H9 (cell line): ENCODE results near the gene COLQ. TPM values are rescaled to one million over a fixed set of nuclear protein-coding genes. Genes with fewer than 3 reads are reported as not detected.

Experiments
- DNase-seq: peaks from one replicate; pipeline ENCODE4 v3.0.0-alpha.2; 2017
- H2AFZ ChIP-seq: one replicate; pipeline ENCODE4 v1.6.1; 2013; ENCODE audit warnings: mild to moderate bottlenecking, low read length, control low read depth, moderate library complexity
- H2AK5ac ChIP-seq: 2 replicates; pipeline ENCODE4 v1.6.1; 2013; ENCODE audit warnings: low read length, control low read depth, mixed read lengths; ENCODE audit not compliant: insufficient read length
- H2BK120ac ChIP-seq: one replicate; pipeline ENCODE4 v1.6.1; 2013; ENCODE audit warnings: low read depth, mild to moderate bottlenecking, low read length, control low read depth, inconsistent platforms; ENCODE audit not compliant: poor library complexity, severe bottlenecking
- H2BK12ac ChIP-seq: 2 replicates; pipeline ENCODE4 v1.6.1; 2013; ENCODE audit warnings: low read length, control low read depth, mixed read lengths, low read depth; ENCODE audit not compliant: insufficient read length
- H2BK15ac ChIP-seq: 2 replicates; pipeline ENCODE4 v1.6.1; 2013; ENCODE audit warnings: low read depth, low read length, control low read depth
- H2BK20ac ChIP-seq: one replicate; pipeline ENCODE4 v1.6.1; 2013; ENCODE audit warnings: low read depth, mild to moderate bottlenecking, low read length, control low read depth, inconsistent platforms; ENCODE audit not compliant: poor library complexity, severe bottlenecking
- H2BK5ac ChIP-seq: 2 replicates; pipeline ENCODE4 v1.6.1; 2013; ENCODE audit warnings: low read length, control low read depth, mixed read lengths; ENCODE audit not compliant: insufficient read length
- H3K14ac ChIP-seq: 2 replicates; pipeline ENCODE4 v1.6.1; 2013; ENCODE audit warnings: low read length, control low read depth; ENCODE audit not compliant: insufficient read depth
- H3K18ac ChIP-seq: 2 replicates; pipeline ENCODE4 v1.6.1; 2013; ENCODE audit warnings: low read depth, mild to moderate bottlenecking, mixed read lengths, low read length, control low read depth; ENCODE audit not compliant: insufficient read length
- H3K23ac ChIP-seq: 2 replicates; pipeline ENCODE4 v1.6.1; 2013; ENCODE audit warnings: low read length, control low read depth, mixed read lengths, low read depth; ENCODE audit not compliant: insufficient read length
- H3K23me2 ChIP-seq: 2 replicates; pipeline ENCODE4 v1.6.1; 2013; ENCODE audit warnings: low read depth, mild to moderate bottlenecking, mixed read lengths, low read length, control low read depth; ENCODE audit not compliant: insufficient read length, poor library complexity, severe bottlenecking
- H3K27ac ChIP-seq: 2 replicates; pipeline ENCODE4 v1.5.1; 2013; ENCODE audit warnings: low read length, control low read depth, mixed read lengths, low read depth; ENCODE audit not compliant: insufficient read length
- H3K27me3 ChIP-seq: 2 replicates; pipeline ENCODE4 v1.6.1; 2013; ENCODE audit warnings: low read length, control low read depth, inconsistent platforms; ENCODE audit not compliant: insufficient read depth
- H3K4ac ChIP-seq: 2 replicates; pipeline ENCODE4 v1.6.1; 2013; ENCODE audit warnings: low read depth, mild to moderate bottlenecking, control low read depth, inconsistent platforms, low read length, moderate library complexity
- H3K4me1 ChIP-seq: 2 replicates; pipeline ENCODE4 v1.6.1; 2013; ENCODE audit warnings: low read length, control low read depth, inconsistent platforms; ENCODE audit not compliant: insufficient read depth
- H3K4me2 ChIP-seq: 2 replicates; pipeline ENCODE4 v1.6.1; 2013; ENCODE audit warnings: low read length, control low read depth, mixed read lengths; ENCODE audit not compliant: insufficient read length, insufficient read depth
- H3K56ac ChIP-seq: 2 replicates; pipeline ENCODE4 v1.6.1; 2013; ENCODE audit warnings: low read depth, mild to moderate bottlenecking, mixed read lengths, low read length, control low read depth; ENCODE audit not compliant: insufficient read length
- H3K79me1 ChIP-seq: 2 replicates; pipeline ENCODE4 v1.6.1; 2013; ENCODE audit warnings: low read depth, mild to moderate bottlenecking, moderate library complexity, low read length, control low read depth, inconsistent platforms; ENCODE audit not compliant: insufficient read depth, poor library complexity, severe bottlenecking
- H3K79me2 ChIP-seq: 2 replicates; pipeline ENCODE4 v1.6.1; 2013; ENCODE audit warnings: low read length, control low read depth, inconsistent platforms; ENCODE audit not compliant: insufficient read depth
- H3K9ac ChIP-seq: 2 replicates; pipeline ENCODE4 v1.6.1; 2013; ENCODE audit warnings: low read length, control low read depth, mixed read lengths; ENCODE audit not compliant: insufficient read length; ENCODE audit errors: extremely low read depth
- H3K9me3 ChIP-seq: one replicate; pipeline ENCODE4 v1.6.1; 2013; ENCODE audit warnings: low read depth, low read length, inconsistent platforms; ENCODE audit not compliant: control insufficient read depth
- H3T11ph ChIP-seq: one replicate; pipeline ENCODE4 v1.6.1; 2013; ENCODE audit warnings: mild to moderate bottlenecking, low read length, control low read depth, inconsistent platforms
- H4K20me1 ChIP-seq: one replicate; pipeline ENCODE4 v1.6.1; 2013; ENCODE audit not compliant: control insufficient read depth, insufficient read length, insufficient read depth
- H4K5ac ChIP-seq: 2 replicates; pipeline ENCODE4 v1.6.1; 2013; ENCODE audit warnings: low read depth, mild to moderate bottlenecking, mixed read lengths, low read length, control low read depth; ENCODE audit not compliant: insufficient read length
- H4K8ac ChIP-seq: replicated peaks from 2 replicates; pipeline ENCODE4 v1.6.1; 2013; ENCODE audit warnings: low read length, control low read depth, mixed read lengths, low read depth; ENCODE audit not compliant: insufficient read length
- H4K91ac ChIP-seq: 2 replicates; pipeline ENCODE4 v1.6.1; 2013; ENCODE audit warnings: low read depth, mild to moderate bottlenecking, moderate library complexity, mixed read lengths, low read length, control low read depth; ENCODE audit not compliant: insufficient read length
- H3K27ac Mint-ChIP-seq, 3 experiments: 2 replicates in 2 of 3; 3 replicates in 1 of 3; pipeline ENCODE4 v1.8.0; 2020 to 2021; ENCODE audit warnings: mixed read lengths in 3 of 3, mild to moderate bottlenecking in 1 of 3, moderate library complexity in 1 of 3
- H3K27me3 Mint-ChIP-seq: 2 replicates; pipeline ENCODE4 v1.8.0; 2021; ENCODE audit warnings: low read depth, mild to moderate bottlenecking, moderate library complexity, mixed read lengths
- H3K36me3 Mint-ChIP-seq, 3 experiments: 2 replicates in 2 of 3; 3 replicates in 1 of 3; pipeline ENCODE4 v1.8.0; 2020 to 2021; ENCODE audit warnings: low read depth in 3 of 3, mixed read lengths in 3 of 3; ENCODE audit not compliant: insufficient read depth in 1 of 3
- H3K4me1 Mint-ChIP-seq, 2 experiments: 2 replicates each; pipeline ENCODE4 v1.8.0; 2020; ENCODE audit warnings: mixed read lengths in 2 of 2
- H3K4me3 Mint-ChIP-seq, 2 experiments: 2 replicates in 1 of 2; 3 replicates in 1 of 2; pipeline ENCODE4 v1.8.0; 2020 to 2021; ENCODE audit warnings: mild to moderate bottlenecking in 2 of 2, mixed read lengths in 2 of 2, moderate library complexity in 1 of 2
- H3K9me3 Mint-ChIP-seq, 2 experiments: 2 replicates in 1 of 2; 3 replicates in 1 of 2; pipeline ENCODE4 v1.8.0; 2020; ENCODE audit warnings: mild to moderate bottlenecking in 2 of 2, mixed read lengths in 2 of 2, moderate library complexity in 1 of 2
- WGBS: extraction: QIAGEN DNeasy Blood & Tissue Kit; methylation state at CpG from one replicate; pipeline ENCODE4 v1.1.7; 2013; ENCODE audit warnings: missing lambda C conversion rate, low lambda C conversion rate, mixed read lengths; ENCODE audit not compliant: insufficient read length; ENCODE audit errors: extremely low coverage; 5-methylcytosine and 5-hydroxymethylcytosine counted together
- total RNA-seq: library from RNA; stranded (reverse); gene quantifications from 2 replicates; pipeline ENCODE4 v1.2.1, GENCODE V29; 2021
- TF ChIP-seq, protein P1 (sequence below): fragments of 200-600 bp; sonication (generic); conservative IDR thresholded peaks from 3 replicates; pipeline ENCODE4 v1.8.0; 2021; ENCODE audit warnings: antibody characterized with exemption, mild to moderate bottlenecking

COLQ gene
- total RNA-seq, 1 experiment from 2014 or later, result 0.61 TPM

- H4K91ac ChIP-seq, result no peak overlapping the region
- no peak overlapping the region for H2AK5ac ChIP-seq
- H3K79me1 ChIP-seq, result no peaks in the 10 kb centered on the region
- no peaks in the 10 kb centered on the region for H3K9me3 ChIP-seq
- H3K23ac ChIP-seq, result no peak overlapping the region
- H3K14ac ChIP-seq, result no peak overlapping the region
- no peak overlapping the region for H3K56ac ChIP-seq
- no peak overlapping the region for H3K4me3 Mint-ChIP-seq
- TF ChIP-seq, protein P1, sequence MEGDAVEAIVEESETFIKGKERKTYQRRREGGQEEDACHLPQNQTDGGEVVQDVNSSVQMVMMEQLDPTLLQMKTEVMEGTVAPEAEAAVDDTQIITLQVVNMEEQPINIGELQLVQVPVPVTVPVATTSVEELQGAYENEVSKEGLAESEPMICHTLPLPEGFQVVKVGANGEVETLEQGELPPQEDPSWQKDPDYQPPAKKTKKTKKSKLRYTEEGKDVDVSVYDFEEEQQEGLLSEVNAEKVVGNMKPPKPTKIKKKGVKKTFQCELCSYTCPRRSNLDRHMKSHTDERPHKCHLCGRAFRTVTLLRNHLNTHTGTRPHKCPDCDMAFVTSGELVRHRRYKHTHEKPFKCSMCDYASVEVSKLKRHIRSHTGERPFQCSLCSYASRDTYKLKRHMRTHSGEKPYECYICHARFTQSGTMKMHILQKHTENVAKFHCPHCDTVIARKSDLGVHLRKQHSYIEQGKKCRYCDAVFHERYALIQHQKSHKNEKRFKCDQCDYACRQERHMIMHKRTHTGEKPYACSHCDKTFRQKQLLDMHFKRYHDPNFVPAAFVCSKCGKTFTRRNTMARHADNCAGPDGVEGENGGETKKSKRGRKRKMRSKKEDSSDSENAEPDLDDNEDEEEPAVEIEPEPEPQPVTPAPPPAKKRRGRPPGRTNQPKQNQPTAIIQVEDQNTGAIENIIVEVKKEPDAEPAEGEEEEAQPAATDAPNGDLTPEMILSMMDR, result no peak
- WGBS, result no CpG with 5 or more reads among the region's 4 CpGs
- no peak overlapping the region for H2BK15ac ChIP-seq
- H3K27ac ChIP-seq, result no peak overlapping the region
- no peaks in the 10 kb centered on the region for H3K23me2 ChIP-seq
- no peak for DNase-seq
- no peak overlapping the region for H2BK120ac ChIP-seq
- no peak overlapping the region for H4K5ac ChIP-seq
- no peaks in the 10 kb centered on the region for H3K27me3 ChIP-seq
- H3K18ac ChIP-seq, result no peak overlapping the region
- H3K27me3 Mint-ChIP-seq, result peaks cover 3% of the 10 kb centered on the region
- H3K4ac ChIP-seq, result no peak overlapping the region
- no peak overlapping the region for H2BK20ac ChIP-seq
- no peak overlapping the region for H4K8ac ChIP-seq
- no peaks in the 10 kb centered on the region for H3K9me3 Mint-ChIP-seq
- no peaks in the 10 kb centered on the region for H4K20me1 ChIP-seq
- no peak overlapping the region for H3K4me2 ChIP-seq
- no peaks in the 10 kb centered on the region for H3K79me2 ChIP-seq
- no peak overlapping the region for H3K9ac ChIP-seq
- no peaks in the 10 kb centered on the region for H3K36me3 Mint-ChIP-seq
- no peak overlapping the region for H2BK12ac ChIP-seq
- H3K27ac Mint-ChIP-seq, result no peak overlapping the region
- no peak overlapping the region for H3T11ph ChIP-seq
- H2AFZ ChIP-seq, result no peak overlapping the region
- H3K4me1 ChIP-seq, result no peaks in the 10 kb centered on the region
- no peaks in the 10 kb centered on the region for H3K4me1 Mint-ChIP-seq
- no peak overlapping the region for H2BK5ac ChIP-seq
These were observed 60.5 kb downstream of the COLQ start for GRCh38 chr3:15460891-15461531.
